Mesenchymal stem cell (in vitro differentiated cells and primary cell): ENCODE data around the gene MORF4L1.

Source experiments
- DNase-seq: peaks from one replicate; pipeline ENCODE4 v3.0.0-alpha.2; 2013
- H2AFZ ChIP-seq: one replicate; pipeline ENCODE4 v1.6.1; 2013; ENCODE audit warnings: low read depth, mild to moderate bottlenecking, control low read depth, inconsistent platforms, low read length, moderate library complexity
- H2AK5ac ChIP-seq: 2 replicates; pipeline ENCODE4 v1.6.1; 2013; ENCODE audit warnings: low read length, moderate library complexity, mild to moderate bottlenecking, inconsistent platforms; ENCODE audit not compliant: severe bottlenecking
- H2BK120ac ChIP-seq: one replicate; pipeline ENCODE4 v1.6.1; 2013; ENCODE audit warnings: low read depth, mild to moderate bottlenecking, inconsistent platforms, low read length, moderate library complexity
- H2BK12ac ChIP-seq, 2 experiments: one replicate each; pipeline ENCODE4 v1.6.1; 2013; ENCODE audit warnings: inconsistent platforms in 2 of 2, low read length in 2 of 2, mild to moderate bottlenecking in 2 of 2, moderate library complexity in 2 of 2, control low read depth in 1 of 2
- H2BK15ac ChIP-seq: one replicate; pipeline ENCODE4 v1.6.1; 2013; ENCODE audit warnings: mild to moderate bottlenecking, low read depth, inconsistent platforms; ENCODE audit not compliant: poor library complexity, severe bottlenecking
- H2BK5ac ChIP-seq: 2 replicates; pipeline ENCODE4 v1.6.1; 2013; ENCODE audit warnings: low read depth, mild to moderate bottlenecking, low read length, control low read depth, inconsistent platforms; ENCODE audit not compliant: poor library complexity, severe bottlenecking
- H3K14ac ChIP-seq, 2 experiments: one replicate each; pipeline ENCODE4 v1.6.1; 2013; ENCODE audit warnings: inconsistent platforms in 2 of 2, low read length in 2 of 2, control low read depth in 1 of 2, mild to moderate bottlenecking in 1 of 2, moderate library complexity in 1 of 2
- H3K18ac ChIP-seq, 2 experiments: one replicate each; pipeline ENCODE4 v1.6.1; 2013; ENCODE audit warnings: inconsistent platforms in 2 of 2, low read length in 2 of 2, control low read depth in 1 of 2, low read depth in 1 of 2, mild to moderate bottlenecking in 1 of 2
- H3K23ac ChIP-seq, 2 experiments: one replicate each; pipeline ENCODE4 v1.6.1; 2013; ENCODE audit warnings: inconsistent platforms in 2 of 2, low read length in 2 of 2, mild to moderate bottlenecking in 2 of 2, moderate library complexity in 2 of 2, control low read depth in 1 of 2
- H3K27ac ChIP-seq: 2 replicates; pipeline ENCODE4 v1.5.1; 2013; ENCODE audit warnings: mild to moderate bottlenecking, moderate library complexity, low read length, control low read depth, inconsistent platforms; ENCODE audit not compliant: poor library complexity, severe bottlenecking
- H3K27me3 ChIP-seq, 2 experiments: 2 replicates each; pipeline versions ENCODE4 v1.6.1 to v1.7.0; 2013; ENCODE audit warnings: low read length in 2 of 2, mild to moderate bottlenecking in 2 of 2, moderate library complexity in 2 of 2, control low read depth in 1 of 2, inconsistent platforms in 1 of 2; ENCODE audit not compliant: control insufficient read depth in 1 of 2, insufficient read depth in 1 of 2
- H3K36me3 ChIP-seq, 2 experiments: 2 replicates each; pipeline versions ENCODE4 v1.6.1 to v1.7.0; 2013; ENCODE audit warnings: low read length in 2 of 2, control low read depth in 1 of 2, inconsistent platforms in 1 of 2, low read depth in 1 of 2, mild to moderate bottlenecking in 1 of 2; ENCODE audit not compliant: insufficient read depth in 2 of 2, control insufficient read depth in 1 of 2
- H3K4ac ChIP-seq, 2 experiments: one replicate each; pipeline ENCODE4 v1.6.1; 2013; ENCODE audit warnings: inconsistent platforms in 2 of 2, low read length in 2 of 2, mild to moderate bottlenecking in 2 of 2, moderate library complexity in 2 of 2, control low read depth in 1 of 2, low read depth in 1 of 2
- H3K4me1 ChIP-seq: 2 replicates; pipeline ENCODE4 v1.6.1; 2013; ENCODE audit warnings: low read depth, low read length, control low read depth; ENCODE audit not compliant: control insufficient read depth, insufficient read depth
- H3K4me2 ChIP-seq: 2 replicates; pipeline ENCODE4 v1.6.1; 2013; ENCODE audit warnings: low read length, mild to moderate bottlenecking, inconsistent platforms; ENCODE audit not compliant: poor library complexity, severe bottlenecking
- H3K4me3 ChIP-seq, 2 experiments: 2 replicates each; pipeline versions ENCODE4 v1.5.1 to v1.7.0; 2013; ENCODE audit warnings: low read length in 2 of 2, mild to moderate bottlenecking in 2 of 2, control low read depth in 1 of 2, low read depth in 1 of 2; ENCODE audit not compliant: insufficient read depth in 1 of 2
- H3K79me1 ChIP-seq: replicated peaks from 2 replicates; pipeline ENCODE4 v1.6.1; 2013; ENCODE audit warnings: mild to moderate bottlenecking, control low read depth, low read length, inconsistent platforms; ENCODE audit not compliant: poor library complexity, severe bottlenecking
- H3K9ac ChIP-seq: 2 replicates; pipeline ENCODE4 v1.7.0; 2013; ENCODE audit warnings: mild to moderate bottlenecking, low read length, moderate library complexity
- H3K9me3 ChIP-seq: 2 replicates; pipeline ENCODE4 v1.7.0; 2013; ENCODE audit warnings: mild to moderate bottlenecking, low read length; ENCODE audit not compliant: control insufficient read depth
- H4K8ac ChIP-seq: one replicate; pipeline ENCODE4 v1.6.1; 2013; ENCODE audit warnings: inconsistent platforms, mild to moderate bottlenecking, low read length, moderate library complexity
- H4K91ac ChIP-seq: one replicate; pipeline ENCODE4 v1.6.1; 2013; ENCODE audit warnings: mild to moderate bottlenecking, low read length, inconsistent platforms
- WGBS: methylation state at CpG from one replicate; pipeline ENCODE4 v1.1.7; 2013; ENCODE audit warnings: mixed read lengths; 5-methylcytosine and 5-hydroxymethylcytosine counted together

The MORF4L1 gene

GRCh38 chr15:78929536-78930264, 57.0 kb downstream of the MORF4L1 start:
- peaks cover 31 to 32% of the 10 kb centered on the region in 2 experiments for H3K36me3 ChIP-seq
- no peak overlapping the region for H3K14ac ChIP-seq
- H3K4me1 ChIP-seq, result peaks cover 10% of the 10 kb centered on the region
- DNase-seq, result no peak
- no peak overlapping the region for H4K8ac ChIP-seq
- no peak overlapping the region for H4K91ac ChIP-seq
- H2BK5ac ChIP-seq, result no peak overlapping the region
- no peak overlapping the region for H2BK15ac ChIP-seq
- H3K79me1 ChIP-seq, result peaks cover 2% of the 10 kb centered on the region
- H2AK5ac ChIP-seq, result no peak overlapping the region
- no peak overlapping the region for H3K9ac ChIP-seq
- peak overlapping the region in 1 of 2 experiments; percentile 37 for H2BK12ac ChIP-seq
- 92% methylated on average over 15 of the region's 16 CpGs for WGBS
- no peak overlapping the region for H3K23ac ChIP-seq
- no peak overlapping the region for H2BK120ac ChIP-seq
- H3K27ac ChIP-seq, result no peak overlapping the region
- H3K4me2 ChIP-seq, result no peak overlapping the region
- no peak overlapping the region for H3K4ac ChIP-seq
- H3K18ac ChIP-seq, result no peak overlapping the region
- H2AFZ ChIP-seq, result no peak overlapping the region
- H3K4me3 ChIP-seq, result no peak overlapping the region
- no peaks in the 10 kb centered on the region for H3K9me3 ChIP-seq
- H3K27me3 ChIP-seq, result peaks cover 0 to 16% of the 10 kb centered on the region in 2 experiments

GRCh38 chr15:78930577-78931388, 58.1 kb downstream of the MORF4L1 start:
- Histone ChIP-seq H3K4me3 (no peak overlapping the region), H4K91ac (peak overlapping the region; percentile 18), H2AK5ac (no peak overlapping the region), H3K23ac (no peak overlapping the region), H3K18ac (peak overlapping the region; percentile 18 to 55), H3K9me3 (no peaks in the 10 kb centered on the region), H3K36me3 (peaks cover 22 to 23% of the 10 kb centered on the region in 2 experiments), H4K8ac (no peak overlapping the region), H2BK120ac (no peak overlapping the region), H2AFZ (no peak overlapping the region), H3K4ac (no peak overlapping the region), H3K4me1 (peaks cover 10% of the 10 kb centered on the region), H3K9ac (no peak overlapping the region), H2BK5ac (no peak overlapping the region), H3K4me2 (no peak overlapping the region), H3K27me3 (peaks cover 0 to 16% of the 10 kb centered on the region in 2 experiments), H2BK12ac (peak overlapping the region in 1 of 2 experiments; percentile 21), H3K27ac (no peak overlapping the region), H2BK15ac (no peak overlapping the region), H3K14ac (no peak overlapping the region), H3K79me1 (no peaks in the 10 kb centered on the region)
- 83% methylated on average over 10 of the region's 11 CpGs for WGBS
- peak; percentile 32 for DNase-seq

GRCh38 chr15:78931439-78932257, 59.0 kb downstream of the MORF4L1 start:
- peaks cover 7% of the 10 kb centered on the region for H3K4me1 ChIP-seq
- H4K8ac ChIP-seq, result no peak overlapping the region
- peaks cover 13 to 14% of the 10 kb centered on the region in 2 experiments for H3K36me3 ChIP-seq
- H3K4me3 ChIP-seq, result no peak overlapping the region
- no peak overlapping the region for H3K9ac ChIP-seq
- H2BK5ac ChIP-seq, result no peak overlapping the region
- no peaks in the 10 kb centered on the region for H3K79me1 ChIP-seq
- peaks cover 0 to 16% of the 10 kb centered on the region in 2 experiments for H3K27me3 ChIP-seq
- 93% methylated on average over 20 of the region's 21 CpGs for WGBS
- no peak overlapping the region for H3K4me2 ChIP-seq
- H3K14ac ChIP-seq, result no peak overlapping the region
- H2BK12ac ChIP-seq, result no peak overlapping the region
- no peak overlapping the region for H2BK15ac ChIP-seq
- no peak for DNase-seq
- H3K9me3 ChIP-seq, result no peaks in the 10 kb centered on the region
- H4K91ac ChIP-seq, result no peak overlapping the region
- no peak overlapping the region for H3K23ac ChIP-seq
- no peak overlapping the region for H3K18ac ChIP-seq
- H3K4ac ChIP-seq, result no peak overlapping the region
- H2BK120ac ChIP-seq, result no peak overlapping the region
- no peak overlapping the region for H3K27ac ChIP-seq
- no peak overlapping the region for H2AK5ac ChIP-seq
- H2AFZ ChIP-seq, result no peak overlapping the region
